CD14-positive monocyte (primary cell): ENCODE measurements around the gene CISD3. TPM values are rescaled to one million over a fixed set of nuclear protein-coding genes. Genes with fewer than 3 reads are reported as not detected.

Source experiments
- DNase-seq, 3 donors: peaks; one replicate each; pipeline ENCODE4 v3.0.0-alpha.2; 2011 to 2022
- H2AFZ ChIP-seq: 2 replicates; pipeline ENCODE4 v1.6.0; 2012; ENCODE audit warnings: mild to moderate bottlenecking, low read depth, low read length, inconsistent platforms; ENCODE audit not compliant: insufficient read depth, poor library complexity, severe bottlenecking
- H3K27ac ChIP-seq, 2 donors: 1 replicate in 1 of 2; 2 replicates in 1 of 2; pipeline ENCODE4 v1.5.1; 2012 to 2013; ENCODE audit warnings: low read length in 2 of 2, control low read depth in 1 of 2, inconsistent platforms in 1 of 2, low read depth in 1 of 2, mild to moderate bottlenecking in 1 of 2
- H3K27me3 ChIP-seq, 2 donors: one replicate each; pipeline versions ENCODE4 v1.6.0 to v1.6.1; 2011 to 2013; ENCODE audit warnings: low read length in 2 of 2; ENCODE audit not compliant: control insufficient read depth in 2 of 2, insufficient read depth in 2 of 2
- H3K36me3 ChIP-seq, 2 donors: replicated peaks in 1 of 2; 1 replicate in 1 of 2; 2 replicates in 1 of 2; pipeline versions ENCODE4 v1.5.1 to v1.6.1; 2012 to 2013; ENCODE audit warnings: low read length in 2 of 2, control low read depth in 1 of 2, inconsistent platforms in 1 of 2, mild to moderate bottlenecking in 1 of 2; ENCODE audit not compliant: insufficient read depth in 2 of 2, control insufficient read depth in 1 of 2
- H3K4me1 ChIP-seq, 2 donors: 1 replicate in 1 of 2; 2 replicates in 1 of 2; pipeline versions ENCODE4 v1.5.1 to v1.6.1; 2012 to 2013; ENCODE audit warnings: low read length in 2 of 2, control low read depth in 1 of 2, inconsistent platforms in 1 of 2, mild to moderate bottlenecking in 1 of 2, moderate library complexity in 1 of 2; ENCODE audit not compliant: insufficient read depth in 2 of 2, control insufficient read depth in 1 of 2
- H3K4me2 ChIP-seq: replicated peaks from 2 replicates; pipeline ENCODE3; 2012; ENCODE audit warnings: low read length, moderate library complexity, mild to moderate bottlenecking; ENCODE audit not compliant: poor library complexity, severe bottlenecking; ENCODE audit errors: extremely low read depth
- H3K4me3 ChIP-seq, 3 experiments: fragments of 200-600 bp in 1 of 3; sonication (generic) in 1 of 3; replicated peaks in 1 of 3; 1 replicate in 2 of 3; 2 replicates in 1 of 3; pipeline ENCODE4 v1.5.1; 2011 to 2013; ENCODE audit warnings: low read length in 3 of 3, mild to moderate bottlenecking in 3 of 3, control low read depth in 2 of 3, low read depth in 2 of 3, inconsistent platforms in 1 of 3, moderate library complexity in 1 of 3
- H3K79me2 ChIP-seq: 2 replicates; pipeline ENCODE4 v1.6.0; 2012; ENCODE audit warnings: mild to moderate bottlenecking, control low read depth, inconsistent platforms, low read length, moderate library complexity; ENCODE audit not compliant: insufficient read depth
- H3K9ac ChIP-seq: 2 replicates; pipeline ENCODE4 v1.6.0; 2017; ENCODE audit warnings: low read length, mild to moderate bottlenecking; ENCODE audit not compliant: insufficient read depth, poor library complexity, severe bottlenecking
- H3K9me3 ChIP-seq, 2 donors: replicated peaks in 1 of 2; 1 replicate in 1 of 2; 2 replicates in 1 of 2; pipeline versions ENCODE4 v1.5.1 to v1.6.1; 2012 to 2013; ENCODE audit warnings: low read length in 2 of 2, control low read depth in 1 of 2; ENCODE audit not compliant: control insufficient read depth in 1 of 2, insufficient read depth in 1 of 2
- H4K20me1 ChIP-seq: 2 replicates; pipeline ENCODE4 v1.6.0; 2012; ENCODE audit warnings: mild to moderate bottlenecking, low read length, control low read depth, moderate library complexity; ENCODE audit not compliant: insufficient read depth
- H3K27ac Mint-ChIP-seq, 7 donors: one replicate each; pipeline ENCODE4 v1.8.0; 2020; ENCODE audit warnings: mild to moderate bottlenecking in 7 of 7, mixed read lengths in 7 of 7, moderate library complexity in 6 of 7, inconsistent platforms in 2 of 7
- H3K27me3 Mint-ChIP-seq, 3 donors: one replicate each; pipeline ENCODE4 v1.8.0; 2021 to 2022; ENCODE audit warnings: low read depth in 3 of 3, mild to moderate bottlenecking in 3 of 3, mixed read lengths in 3 of 3, moderate library complexity in 3 of 3, inconsistent platforms in 1 of 3
- H3K36me3 Mint-ChIP-seq, 2 donors: one replicate each; pipeline ENCODE4 v1.8.0; 2020; ENCODE audit warnings: mixed read lengths in 2 of 2, inconsistent platforms in 1 of 2, mild to moderate bottlenecking in 1 of 2
- H3K4me1 Mint-ChIP-seq: one replicate; pipeline ENCODE4 v1.8.0; 2020; ENCODE audit warnings: mild to moderate bottlenecking, mixed read lengths
- H3K4me3 Mint-ChIP-seq, 2 donors: one replicate each; pipeline ENCODE4 v1.8.0; 2020; ENCODE audit warnings: mild to moderate bottlenecking in 2 of 2, mixed read lengths in 2 of 2, moderate library complexity in 1 of 2
- H3K9me3 Mint-ChIP-seq, 7 donors: one replicate each; pipeline ENCODE4 v1.8.0; 2020 to 2022; ENCODE audit warnings: mixed read lengths in 7 of 7, mild to moderate bottlenecking in 6 of 7, moderate library complexity in 6 of 7, inconsistent platforms in 2 of 7
- WGBS: methylation state at CpG from one replicate; pipeline ENCODE4 v1.1.5; 2013; ENCODE audit warnings: missing lambda C conversion rate; ENCODE audit not compliant: insufficient coverage; 5-methylcytosine and 5-hydroxymethylcytosine counted together
- intact Hi-C, 2 donors: fragments of 100-400 bp; cut with micrococcal nuclease; formaldehyde crosslinking; loops; one replicate each; pipeline versions ENCODE4 v1.15.0 to v1.15.1; 2023
- polyA plus RNA-seq, 3 donors: library from polyadenylated mRNA; depleted of rRNA in 1 of 3; unstranded in 2 of 3; stranded (reverse) in 1 of 3; fragments of 300-500 nt in 2 of 3; fragments of >200 nt in 1 of 3; fragmentation: Illumina TruSeq in 2 of 3; gene quantifications; 1 replicate in 2 of 3; 2 replicates in 1 of 3; pipeline ENCODE4 v1.2.3, GENCODE V29; 2012 to 2021
- TF ChIP-seq, protein P1 (sequence below): fragments of 200-600 bp; IDR thresholded peaks from one replicate; pipeline ENCODE4 v1.8.0; 2022; ENCODE audit warnings: antibody characterized with exemption, mild to moderate bottlenecking

The CISD3 gene
- polyA plus RNA-seq, 3 donors = 7.1 to 61.2 (median 53.4) TPM

GRCh38 chr17:38735161-38735997 is 5.2 kb downstream of the CISD3 start:
- H3K27ac Mint-ChIP-seq = no peak overlapping the region
- no peak overlapping the region for H3K9ac ChIP-seq
- H3K27me3 Mint-ChIP-seq = peaks cover 13 to 23% (median 21%) of the 10 kb centered on the region in 3 donors
- H4K20me1 ChIP-seq = peaks cover 10% of the 10 kb centered on the region
- peaks cover 5 to 10% of the 10 kb centered on the region in 2 donors for H3K36me3 ChIP-seq
- H3K4me1 ChIP-seq = peaks cover 20 to 21% of the 10 kb centered on the region in 2 donors
- no peaks in the 10 kb centered on the region for H3K9me3 ChIP-seq
- TF ChIP-seq, protein P1, sequence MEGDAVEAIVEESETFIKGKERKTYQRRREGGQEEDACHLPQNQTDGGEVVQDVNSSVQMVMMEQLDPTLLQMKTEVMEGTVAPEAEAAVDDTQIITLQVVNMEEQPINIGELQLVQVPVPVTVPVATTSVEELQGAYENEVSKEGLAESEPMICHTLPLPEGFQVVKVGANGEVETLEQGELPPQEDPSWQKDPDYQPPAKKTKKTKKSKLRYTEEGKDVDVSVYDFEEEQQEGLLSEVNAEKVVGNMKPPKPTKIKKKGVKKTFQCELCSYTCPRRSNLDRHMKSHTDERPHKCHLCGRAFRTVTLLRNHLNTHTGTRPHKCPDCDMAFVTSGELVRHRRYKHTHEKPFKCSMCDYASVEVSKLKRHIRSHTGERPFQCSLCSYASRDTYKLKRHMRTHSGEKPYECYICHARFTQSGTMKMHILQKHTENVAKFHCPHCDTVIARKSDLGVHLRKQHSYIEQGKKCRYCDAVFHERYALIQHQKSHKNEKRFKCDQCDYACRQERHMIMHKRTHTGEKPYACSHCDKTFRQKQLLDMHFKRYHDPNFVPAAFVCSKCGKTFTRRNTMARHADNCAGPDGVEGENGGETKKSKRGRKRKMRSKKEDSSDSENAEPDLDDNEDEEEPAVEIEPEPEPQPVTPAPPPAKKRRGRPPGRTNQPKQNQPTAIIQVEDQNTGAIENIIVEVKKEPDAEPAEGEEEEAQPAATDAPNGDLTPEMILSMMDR = peak; percentile 94
- peaks cover 25% of the 10 kb centered on the region for H3K4me1 Mint-ChIP-seq
- intact Hi-C loops = loop anchor here (2.0 kb wide), 1 partner anchor 59 kb away; no protein-coding TSS in a partner anchor
- H3K4me2 ChIP-seq = no peak overlapping the region
- DNase-seq = peak; percentile 35 to 57 (median 51)
- H3K27me3 ChIP-seq = peaks cover 0 to 4% of the 10 kb centered on the region in 2 donors
- no peak overlapping the region for H3K27ac ChIP-seq
- no peak overlapping the region for H2AFZ ChIP-seq
- no peak overlapping the region for H3K4me3 ChIP-seq
- no peak overlapping the region for H3K4me3 Mint-ChIP-seq
- no peaks in the 10 kb centered on the region for H3K79me2 ChIP-seq
- H3K9me3 Mint-ChIP-seq = no peaks in the 10 kb centered on the region
- WGBS = 59% methylated on average over 19 of the region's 23 CpGs
- H3K36me3 Mint-ChIP-seq = peaks cover 15 to 18% of the 10 kb centered on the region in 2 donors

DNA sequence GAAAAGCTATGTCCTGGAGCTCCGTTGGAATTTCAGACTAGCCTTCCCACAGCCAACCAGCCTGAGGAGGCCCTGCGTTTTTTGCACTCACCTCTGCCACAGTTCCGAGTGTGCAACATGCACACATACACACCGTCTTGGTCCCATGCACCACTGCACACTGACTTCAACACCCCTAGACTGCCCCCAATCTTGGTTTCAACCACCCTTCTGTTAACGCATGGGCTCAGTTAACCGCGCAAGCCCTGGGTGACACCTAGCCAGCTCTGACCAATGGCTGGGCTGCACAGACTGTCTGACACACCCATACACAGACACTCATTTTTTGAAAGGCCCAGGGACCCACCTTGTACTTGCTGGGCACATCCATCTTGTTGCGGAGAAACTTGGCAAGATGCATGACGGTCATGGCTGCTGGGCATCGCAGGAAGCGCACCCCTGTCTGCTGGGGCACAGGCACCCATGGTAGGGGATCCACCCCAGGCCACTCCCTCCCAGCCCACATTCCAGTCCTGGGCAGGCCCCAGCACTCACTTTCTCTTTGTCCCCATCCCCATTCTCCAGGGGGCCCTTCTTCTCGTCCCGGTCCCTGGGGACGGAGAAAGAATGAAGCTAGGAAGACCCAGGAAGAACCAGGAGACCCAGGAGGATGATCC is 8.0 kb downstream of the CISD3 start:
- H3K9me3 ChIP-seq = no peaks in the 10 kb centered on the region
- H3K36me3 Mint-ChIP-seq = peaks cover 5 to 12% of the 10 kb centered on the region in 2 donors
- no peaks in the 10 kb centered on the region for H3K4me1 ChIP-seq
- no peak overlapping the region for H3K4me2 ChIP-seq
- intact Hi-C loops = no loop called here
- no peaks in the 10 kb centered on the region for H3K9me3 Mint-ChIP-seq
- peaks cover 25 to 33% (median 28%) of the 10 kb centered on the region in 3 donors for H3K27me3 Mint-ChIP-seq
- H3K27ac ChIP-seq = no peak overlapping the region
- no peak for DNase-seq
- no peak overlapping the region for H3K4me3 ChIP-seq
- H3K79me2 ChIP-seq = no peaks in the 10 kb centered on the region
- no peak overlapping the region for H2AFZ ChIP-seq
- peaks cover 4% of the 10 kb centered on the region for H3K4me1 Mint-ChIP-seq
- H4K20me1 ChIP-seq = peaks cover 10% of the 10 kb centered on the region
- WGBS = 88% methylated on average over 11 of the region's 14 CpGs
- no peak overlapping the region for H3K27ac Mint-ChIP-seq
- peaks cover 0 to 4% of the 10 kb centered on the region in 2 donors for H3K27me3 ChIP-seq
- peaks cover 2 to 10% of the 10 kb centered on the region in 2 donors for H3K36me3 ChIP-seq
- TF ChIP-seq, protein P1 = no peak
- H3K4me3 Mint-ChIP-seq = no peak overlapping the region
- no peak overlapping the region for H3K9ac ChIP-seq
